IMR-90 (cell line): ENCODE data around the gene C16orf86.

ENCODE experiments used
- BHLHE40 ChIP-seq: fragments of 150-350 bp; IDR thresholded peaks from 2 replicates; pipeline ENCODE4 v1.6.1; 2016; ENCODE audit warnings: mild to moderate bottlenecking, low read depth, low read length
- POLR2A ChIP-seq: IDR thresholded peaks from 2 replicates; pipeline ENCODE4 v1.6.1; 2012; ENCODE audit warnings: mild to moderate bottlenecking, low read depth, low read length
- RAD21 ChIP-seq: IDR thresholded peaks from 2 replicates; pipeline ENCODE4 v1.6.1; 2012; ENCODE audit warnings: low read length, improper control_type of control experiment
- SMC3 ChIP-seq: fragments of 150-350 bp; IDR thresholded peaks from 2 replicates; pipeline ENCODE4 v1.6.1; 2016; ENCODE audit warnings: low read depth, mild to moderate bottlenecking, antibody characterized with exemption, low read length, moderate library complexity
- TF ChIP-seq, protein P1 (sequence below): conservative IDR thresholded peaks from 2 replicates; pipeline ENCODE4 v1.5.1; 2012; ENCODE audit warnings: mild to moderate bottlenecking, low read depth, low read length, improper control_type of control experiment

DNA sequence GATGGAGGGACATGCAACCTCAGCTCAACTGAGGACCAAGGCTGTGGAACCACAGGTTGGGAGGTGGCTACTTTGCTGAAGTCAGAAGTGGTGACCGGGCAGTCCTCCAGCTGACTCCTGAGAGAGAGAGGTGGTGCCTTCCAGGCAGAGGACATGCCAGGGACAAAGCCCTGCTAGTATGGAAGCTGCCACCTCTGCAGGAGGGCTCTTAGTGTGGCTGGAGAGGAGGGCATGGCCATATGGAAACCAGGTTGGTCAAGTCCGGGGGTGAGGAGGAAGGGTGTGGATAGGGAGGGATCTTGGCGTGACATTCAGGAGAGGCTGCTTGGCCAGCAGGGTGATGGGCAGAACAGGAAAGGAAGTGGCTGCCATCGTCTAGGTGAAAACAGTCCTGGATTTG lies 5.7 kb downstream of the C16orf86 start:
- TF ChIP-seq SMC3 (no peak), POLR2A (no peak), RAD21 (no peak), BHLHE40 (no peak)
- TF ChIP-seq, protein P1, sequence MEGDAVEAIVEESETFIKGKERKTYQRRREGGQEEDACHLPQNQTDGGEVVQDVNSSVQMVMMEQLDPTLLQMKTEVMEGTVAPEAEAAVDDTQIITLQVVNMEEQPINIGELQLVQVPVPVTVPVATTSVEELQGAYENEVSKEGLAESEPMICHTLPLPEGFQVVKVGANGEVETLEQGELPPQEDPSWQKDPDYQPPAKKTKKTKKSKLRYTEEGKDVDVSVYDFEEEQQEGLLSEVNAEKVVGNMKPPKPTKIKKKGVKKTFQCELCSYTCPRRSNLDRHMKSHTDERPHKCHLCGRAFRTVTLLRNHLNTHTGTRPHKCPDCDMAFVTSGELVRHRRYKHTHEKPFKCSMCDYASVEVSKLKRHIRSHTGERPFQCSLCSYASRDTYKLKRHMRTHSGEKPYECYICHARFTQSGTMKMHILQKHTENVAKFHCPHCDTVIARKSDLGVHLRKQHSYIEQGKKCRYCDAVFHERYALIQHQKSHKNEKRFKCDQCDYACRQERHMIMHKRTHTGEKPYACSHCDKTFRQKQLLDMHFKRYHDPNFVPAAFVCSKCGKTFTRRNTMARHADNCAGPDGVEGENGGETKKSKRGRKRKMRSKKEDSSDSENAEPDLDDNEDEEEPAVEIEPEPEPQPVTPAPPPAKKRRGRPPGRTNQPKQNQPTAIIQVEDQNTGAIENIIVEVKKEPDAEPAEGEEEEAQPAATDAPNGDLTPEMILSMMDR = no peak
